H9 (cell line): ENCODE results near the gene UBE4B. TPM values are rescaled to one million over a fixed set of nuclear protein-coding genes. Genes with fewer than 3 reads are reported as not detected.
A peak's percentile ranks its signal among the peaks of the same experiment; 100 is the strongest.

Experiments
- DNase-seq: peaks from one replicate; pipeline ENCODE4 v3.0.0-alpha.2; 2017
- H2AFZ ChIP-seq: one replicate; pipeline ENCODE4 v1.6.1; 2013; ENCODE audit warnings: mild to moderate bottlenecking, low read length, control low read depth, moderate library complexity
- H2AK5ac ChIP-seq: 2 replicates; pipeline ENCODE4 v1.6.1; 2013; ENCODE audit warnings: low read length, control low read depth, mixed read lengths; ENCODE audit not compliant: insufficient read length
- H2BK120ac ChIP-seq: one replicate; pipeline ENCODE4 v1.6.1; 2013; ENCODE audit warnings: low read depth, mild to moderate bottlenecking, low read length, control low read depth, inconsistent platforms; ENCODE audit not compliant: poor library complexity, severe bottlenecking
- H2BK12ac ChIP-seq: 2 replicates; pipeline ENCODE4 v1.6.1; 2013; ENCODE audit warnings: low read length, control low read depth, mixed read lengths, low read depth; ENCODE audit not compliant: insufficient read length
- H2BK15ac ChIP-seq: 2 replicates; pipeline ENCODE4 v1.6.1; 2013; ENCODE audit warnings: low read depth, low read length, control low read depth
- H2BK20ac ChIP-seq: one replicate; pipeline ENCODE4 v1.6.1; 2013; ENCODE audit warnings: low read depth, mild to moderate bottlenecking, low read length, control low read depth, inconsistent platforms; ENCODE audit not compliant: poor library complexity, severe bottlenecking
- H2BK5ac ChIP-seq: 2 replicates; pipeline ENCODE4 v1.6.1; 2013; ENCODE audit warnings: low read length, control low read depth, mixed read lengths; ENCODE audit not compliant: insufficient read length
- H3K14ac ChIP-seq: 2 replicates; pipeline ENCODE4 v1.6.1; 2013; ENCODE audit warnings: low read length, control low read depth; ENCODE audit not compliant: insufficient read depth
- H3K18ac ChIP-seq: 2 replicates; pipeline ENCODE4 v1.6.1; 2013; ENCODE audit warnings: low read depth, mild to moderate bottlenecking, mixed read lengths, low read length, control low read depth; ENCODE audit not compliant: insufficient read length
- H3K23ac ChIP-seq: 2 replicates; pipeline ENCODE4 v1.6.1; 2013; ENCODE audit warnings: low read length, control low read depth, mixed read lengths, low read depth; ENCODE audit not compliant: insufficient read length
- H3K23me2 ChIP-seq: 2 replicates; pipeline ENCODE4 v1.6.1; 2013; ENCODE audit warnings: low read depth, mild to moderate bottlenecking, mixed read lengths, low read length, control low read depth; ENCODE audit not compliant: insufficient read length, poor library complexity, severe bottlenecking
- H3K27ac ChIP-seq: 2 replicates; pipeline ENCODE4 v1.5.1; 2013; ENCODE audit warnings: low read length, control low read depth, mixed read lengths, low read depth; ENCODE audit not compliant: insufficient read length
- H3K27me3 ChIP-seq: 2 replicates; pipeline ENCODE4 v1.6.1; 2013; ENCODE audit warnings: low read length, control low read depth, inconsistent platforms; ENCODE audit not compliant: insufficient read depth
- H3K4ac ChIP-seq: 2 replicates; pipeline ENCODE4 v1.6.1; 2013; ENCODE audit warnings: low read depth, mild to moderate bottlenecking, control low read depth, inconsistent platforms, low read length, moderate library complexity
- H3K4me1 ChIP-seq: 2 replicates; pipeline ENCODE4 v1.6.1; 2013; ENCODE audit warnings: low read length, control low read depth, inconsistent platforms; ENCODE audit not compliant: insufficient read depth
- H3K4me2 ChIP-seq: 2 replicates; pipeline ENCODE4 v1.6.1; 2013; ENCODE audit warnings: low read length, control low read depth, mixed read lengths; ENCODE audit not compliant: insufficient read length, insufficient read depth
- H3K56ac ChIP-seq: 2 replicates; pipeline ENCODE4 v1.6.1; 2013; ENCODE audit warnings: low read depth, mild to moderate bottlenecking, mixed read lengths, low read length, control low read depth; ENCODE audit not compliant: insufficient read length
- H3K79me1 ChIP-seq: 2 replicates; pipeline ENCODE4 v1.6.1; 2013; ENCODE audit warnings: low read depth, mild to moderate bottlenecking, moderate library complexity, low read length, control low read depth, inconsistent platforms; ENCODE audit not compliant: insufficient read depth, poor library complexity, severe bottlenecking
- H3K79me2 ChIP-seq: 2 replicates; pipeline ENCODE4 v1.6.1; 2013; ENCODE audit warnings: low read length, control low read depth, inconsistent platforms; ENCODE audit not compliant: insufficient read depth
- H3K9ac ChIP-seq: 2 replicates; pipeline ENCODE4 v1.6.1; 2013; ENCODE audit warnings: low read length, control low read depth, mixed read lengths; ENCODE audit not compliant: insufficient read length; ENCODE audit errors: extremely low read depth
- H3K9me3 ChIP-seq: one replicate; pipeline ENCODE4 v1.6.1; 2013; ENCODE audit warnings: low read depth, low read length, inconsistent platforms; ENCODE audit not compliant: control insufficient read depth
- H3T11ph ChIP-seq: one replicate; pipeline ENCODE4 v1.6.1; 2013; ENCODE audit warnings: mild to moderate bottlenecking, low read length, control low read depth, inconsistent platforms
- H4K20me1 ChIP-seq: one replicate; pipeline ENCODE4 v1.6.1; 2013; ENCODE audit not compliant: control insufficient read depth, insufficient read length, insufficient read depth
- H4K5ac ChIP-seq: 2 replicates; pipeline ENCODE4 v1.6.1; 2013; ENCODE audit warnings: low read depth, mild to moderate bottlenecking, mixed read lengths, low read length, control low read depth; ENCODE audit not compliant: insufficient read length
- H4K8ac ChIP-seq: replicated peaks from 2 replicates; pipeline ENCODE4 v1.6.1; 2013; ENCODE audit warnings: low read length, control low read depth, mixed read lengths, low read depth; ENCODE audit not compliant: insufficient read length
- H4K91ac ChIP-seq: 2 replicates; pipeline ENCODE4 v1.6.1; 2013; ENCODE audit warnings: low read depth, mild to moderate bottlenecking, moderate library complexity, mixed read lengths, low read length, control low read depth; ENCODE audit not compliant: insufficient read length
- H3K27ac Mint-ChIP-seq, 3 experiments: 2 replicates in 2 of 3; 3 replicates in 1 of 3; pipeline ENCODE4 v1.8.0; 2020 to 2021; ENCODE audit warnings: mixed read lengths in 3 of 3, mild to moderate bottlenecking in 1 of 3, moderate library complexity in 1 of 3
- H3K27me3 Mint-ChIP-seq: 2 replicates; pipeline ENCODE4 v1.8.0; 2021; ENCODE audit warnings: low read depth, mild to moderate bottlenecking, moderate library complexity, mixed read lengths
- H3K36me3 Mint-ChIP-seq, 3 experiments: 2 replicates in 2 of 3; 3 replicates in 1 of 3; pipeline ENCODE4 v1.8.0; 2020 to 2021; ENCODE audit warnings: low read depth in 3 of 3, mixed read lengths in 3 of 3; ENCODE audit not compliant: insufficient read depth in 1 of 3
- H3K4me1 Mint-ChIP-seq, 2 experiments: 2 replicates each; pipeline ENCODE4 v1.8.0; 2020; ENCODE audit warnings: mixed read lengths in 2 of 2
- H3K4me3 Mint-ChIP-seq, 2 experiments: 2 replicates in 1 of 2; 3 replicates in 1 of 2; pipeline ENCODE4 v1.8.0; 2020 to 2021; ENCODE audit warnings: mild to moderate bottlenecking in 2 of 2, mixed read lengths in 2 of 2, moderate library complexity in 1 of 2
- H3K9me3 Mint-ChIP-seq, 2 experiments: 2 replicates in 1 of 2; 3 replicates in 1 of 2; pipeline ENCODE4 v1.8.0; 2020; ENCODE audit warnings: mild to moderate bottlenecking in 2 of 2, mixed read lengths in 2 of 2, moderate library complexity in 1 of 2
- WGBS: extraction: QIAGEN DNeasy Blood & Tissue Kit; methylation state at CpG from one replicate; pipeline ENCODE4 v1.1.7; 2013; ENCODE audit warnings: missing lambda C conversion rate, low lambda C conversion rate, mixed read lengths; ENCODE audit not compliant: insufficient read length; ENCODE audit errors: extremely low coverage; 5-methylcytosine and 5-hydroxymethylcytosine counted together
- total RNA-seq: library from RNA; stranded (reverse); gene quantifications from 2 replicates; pipeline ENCODE4 v1.2.1, GENCODE V29; 2021
- TF ChIP-seq, protein P1 (sequence below): fragments of 200-600 bp; sonication (generic); conservative IDR thresholded peaks from 3 replicates; pipeline ENCODE4 v1.8.0; 2021; ENCODE audit warnings: antibody characterized with exemption, mild to moderate bottlenecking

UBE4B gene
- total RNA-seq, 1 experiment from 2014 or later, result 67.6 TPM

DNA sequence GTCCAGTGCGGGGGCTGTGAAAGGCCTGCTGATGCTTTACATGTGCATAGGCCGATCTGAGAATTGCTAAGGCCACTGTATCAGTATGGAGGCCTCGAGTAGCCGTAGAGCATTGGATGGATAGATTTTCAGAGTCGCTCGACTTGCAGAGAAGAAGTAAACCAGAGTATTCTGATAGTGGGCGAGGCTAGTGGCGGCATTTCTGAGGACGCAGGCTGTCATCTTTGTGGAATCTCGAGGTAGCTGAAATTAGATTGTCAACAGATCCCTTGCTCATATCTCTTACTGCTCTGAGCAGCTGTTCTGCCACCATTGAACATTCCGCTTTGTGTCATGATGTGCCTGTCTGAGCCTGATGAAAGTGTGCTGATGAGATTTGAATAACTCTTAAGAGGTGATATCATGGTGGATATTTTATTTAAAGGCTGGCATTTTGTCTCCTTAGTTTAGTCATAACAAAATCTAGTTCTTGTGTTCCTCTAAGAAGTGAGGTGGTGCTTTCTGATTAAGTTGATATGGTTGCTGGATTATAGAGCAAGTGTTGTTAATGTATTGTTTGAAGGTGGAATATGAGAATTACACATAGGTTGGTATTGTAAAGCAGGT is 179.2 kb downstream of the UBE4B start:
- Histone ChIP-seq H3K18ac (no peak overlapping the region), H3K27me3 (no peaks in the 10 kb centered on the region), H4K91ac (no peak overlapping the region), H3K4me2 (peak overlapping the region; percentile 74), H3K23ac (no peak overlapping the region), H3K27ac (no peak overlapping the region), H3T11ph (no peak overlapping the region), H4K20me1 (no peaks in the 10 kb centered on the region), H3K56ac (no peak overlapping the region), H2BK20ac (no peak overlapping the region), H3K79me2 (peaks cover 36% of the 10 kb centered on the region), H2BK5ac (no peak overlapping the region), H4K5ac (no peak overlapping the region), H3K4me1 (no peaks in the 10 kb centered on the region; the same call in 1 of the 2 replicates), H2AK5ac (no peak overlapping the region), H3K23me2 (peaks cover 10% of the 10 kb centered on the region), H3K9me3 (no peaks in the 10 kb centered on the region), H3K14ac (0 out of 2 replicates have a peak overlapping the region, but pooled peaks have one; percentile 2), H2AFZ (no peak overlapping the region), H3K79me1 (peaks cover 5% of the 10 kb centered on the region), H3K4ac (no peak overlapping the region), H3K9ac (peak overlapping the region; percentile 87), H4K8ac (no peak overlapping the region), H2BK120ac (no peak overlapping the region), H2BK15ac (no peak overlapping the region), H2BK12ac (no peak overlapping the region)
- Mint-ChIP-seq H3K9me3 (no peaks in the 10 kb centered on the region), H3K27me3 (no peaks in the 10 kb centered on the region), H3K4me1 (peaks cover 34 to 40% of the 10 kb centered on the region in 2 experiments), H3K27ac (peak overlapping the region; percentile 81 to 96 (median 93); a peak in 4 of 7 replicates), H3K4me3 (peak overlapping the region; percentile 94 to 98), H3K36me3 (no peaks in the 10 kb centered on the region; a peak in 1 of 7 replicates)
- DNase-seq, result no peak
- TF ChIP-seq, protein P1, sequence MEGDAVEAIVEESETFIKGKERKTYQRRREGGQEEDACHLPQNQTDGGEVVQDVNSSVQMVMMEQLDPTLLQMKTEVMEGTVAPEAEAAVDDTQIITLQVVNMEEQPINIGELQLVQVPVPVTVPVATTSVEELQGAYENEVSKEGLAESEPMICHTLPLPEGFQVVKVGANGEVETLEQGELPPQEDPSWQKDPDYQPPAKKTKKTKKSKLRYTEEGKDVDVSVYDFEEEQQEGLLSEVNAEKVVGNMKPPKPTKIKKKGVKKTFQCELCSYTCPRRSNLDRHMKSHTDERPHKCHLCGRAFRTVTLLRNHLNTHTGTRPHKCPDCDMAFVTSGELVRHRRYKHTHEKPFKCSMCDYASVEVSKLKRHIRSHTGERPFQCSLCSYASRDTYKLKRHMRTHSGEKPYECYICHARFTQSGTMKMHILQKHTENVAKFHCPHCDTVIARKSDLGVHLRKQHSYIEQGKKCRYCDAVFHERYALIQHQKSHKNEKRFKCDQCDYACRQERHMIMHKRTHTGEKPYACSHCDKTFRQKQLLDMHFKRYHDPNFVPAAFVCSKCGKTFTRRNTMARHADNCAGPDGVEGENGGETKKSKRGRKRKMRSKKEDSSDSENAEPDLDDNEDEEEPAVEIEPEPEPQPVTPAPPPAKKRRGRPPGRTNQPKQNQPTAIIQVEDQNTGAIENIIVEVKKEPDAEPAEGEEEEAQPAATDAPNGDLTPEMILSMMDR, result no peak
- no CpG with 5 or more reads among the region's 11 CpGs for WGBS
